Endothelial cell of umbilical vein (primary cell): ENCODE results near the gene VAV3. TPM values are rescaled to one million over a fixed set of nuclear protein-coding genes. Genes with fewer than 3 reads are reported as not detected.

ENCODE experiments used
- BruUV-seq: library from RNA; stranded (reverse); fragments of 400-500 nt; replicated peaks from 2 replicates; lab custom pipeline; 2021; lab: Mats Ljungman, UMichigan
- CTCF ChIA-PET: fragments of 300-600, 350-600 bp; sonication (Branson Sonifier 250); formaldehyde crosslinking; loops from one replicate; lab custom pipeline; 2021; ENCODE audit warnings: antibody characterized with exemption, inconsistent platforms; lab: Charles Lee
- POLR2A ChIA-PET: fragments of 300-600, 350-600 bp; sonication (Branson Sonifier 250); formaldehyde crosslinking; loops from one replicate; lab custom pipeline; 2021; ENCODE audit warnings: antibody characterized with exemption, inconsistent platforms; lab: Charles Lee
- DNase-seq: peaks from one replicate; pipeline ENCODE4 v3.0.0-alpha.2; 2011; ENCODE audit warnings: low read depth, low spot score
- FAIRE-seq: peaks from 2 replicates; lab custom pipeline; 2011; peaks lifted over from hg19 to GRCh38; lab: Jason Lieb, UNC
- H2AFZ ChIP-seq: 2 replicates; pipeline ENCODE4 v1.6.0; 2012; ENCODE audit warnings: low read depth, low read length, control low read depth, inconsistent platforms
- H3K27ac ChIP-seq: 2 replicates; pipeline ENCODE4 v1.5.1; 2011; ENCODE audit warnings: low read depth, mild to moderate bottlenecking, control low read depth, low read length, moderate library complexity; ENCODE audit not compliant: insufficient read depth
- H3K27me3 ChIP-seq, 2 experiments: 2 replicates each; pipeline versions ENCODE4 v1.6.0 to v1.6.1; 2011; ENCODE audit warnings: low read length in 2 of 2, mixed read lengths in 1 of 2; ENCODE audit not compliant: control insufficient read depth in 2 of 2, insufficient read depth in 2 of 2
- H3K36me3 ChIP-seq, 2 experiments: 2 replicates in 1 of 2; 3 replicates in 1 of 2; pipeline ENCODE4 v1.5.1; 2011; ENCODE audit warnings: low read length in 2 of 2, mild to moderate bottlenecking in 1 of 2, moderate library complexity in 1 of 2; ENCODE audit not compliant: control insufficient read depth in 2 of 2, insufficient read depth in 2 of 2; ENCODE audit errors: extremely low read depth in 1 of 2
- H3K4me1 ChIP-seq: 3 replicates; pipeline ENCODE4 v1.5.1; 2011; ENCODE audit warnings: mild to moderate bottlenecking, low read length; ENCODE audit not compliant: control insufficient read depth, insufficient read depth; ENCODE audit errors: extremely low read depth
- H3K4me2 ChIP-seq: 2 replicates; pipeline ENCODE4 v1.6.1; 2011; ENCODE audit warnings: low read length, control low read depth, mixed read lengths; ENCODE audit not compliant: insufficient read depth
- H3K4me3 ChIP-seq, 3 experiments: fragments of 200-600 bp in 1 of 3; sonication (generic), shearing (Covaris generic) in 1 of 3; replicated peaks in 1 of 3; 2 replicates each; pipeline ENCODE4 v1.5.1; 2011 to 2016; ENCODE audit warnings: control low read depth in 3 of 3, low read length in 3 of 3, mild to moderate bottlenecking in 2 of 3, inconsistent platforms in 1 of 3, low read depth in 1 of 3, moderate library complexity in 1 of 3; ENCODE audit not compliant: insufficient read depth in 1 of 3
- H3K79me2 ChIP-seq: 2 replicates; pipeline ENCODE4 v1.6.0; 2012; ENCODE audit warnings: low read length, inconsistent platforms; ENCODE audit not compliant: control insufficient read depth, insufficient read depth
- H3K9ac ChIP-seq: replicated peaks from 2 replicates; pipeline ENCODE3; 2011; ENCODE audit warnings: low read length, control low read depth; ENCODE audit not compliant: insufficient read depth; ENCODE audit errors: extremely low read depth
- H3K9me1 ChIP-seq: replicated peaks from 3 replicates; pipeline ENCODE4 v1.6.0; 2011; ENCODE audit warnings: mild to moderate bottlenecking, low read length; ENCODE audit not compliant: control insufficient read depth, insufficient read depth; ENCODE audit errors: extremely low read depth
- H3K9me3 ChIP-seq: replicated peaks from 2 replicates; pipeline ENCODE4 v1.5.1; 2012; ENCODE audit warnings: low read length, inconsistent platforms; ENCODE audit not compliant: control insufficient read depth, insufficient read depth
- H4K20me1 ChIP-seq: replicated peaks from 2 replicates; pipeline ENCODE3; 2011; ENCODE audit warnings: mild to moderate bottlenecking, low read length; ENCODE audit not compliant: control insufficient read depth, insufficient read depth; ENCODE audit errors: extremely low read depth
- EZH2 ChIP-seq: IDR thresholded peaks from 2 replicates; pipeline ENCODE4 v1.6.1; 2012; ENCODE audit warnings: borderline replicate concordance, low read depth, mild to moderate bottlenecking, moderate library complexity, low read length, inconsistent platforms; ENCODE audit not compliant: severe bottlenecking
- GATA2 ChIP-seq: IDR thresholded peaks from 2 replicates; pipeline ENCODE4 v1.7.0; 2011; ENCODE audit warnings: low read depth, mild to moderate bottlenecking, moderate library complexity, mixed read lengths, low read length; ENCODE audit not compliant: insufficient read length, insufficient read depth
- MYC ChIP-seq: IDR thresholded peaks from one replicate; pipeline ENCODE4 v1.6.1; 2011; ENCODE audit warnings: mild to moderate bottlenecking, low read depth, low read length
- POLR2A ChIP-seq: IDR thresholded peaks from 2 replicates; pipeline ENCODE4 v1.6.1; 2012; ENCODE audit warnings: low read depth, mild to moderate bottlenecking, control low read depth, low read length
- POLR2AphosphoS5 ChIP-seq: IDR thresholded peaks from 2 replicates; pipeline ENCODE4 v1.6.1; 2012; ENCODE audit warnings: low read depth, mild to moderate bottlenecking, control low read depth, low read length, moderate library complexity; ENCODE audit not compliant: insufficient read depth
- dilution Hi-C: fragments of 300-500 bp; cut with MboI; formaldehyde crosslinking; loops from one replicate; pipeline ENCODE4 v1.15.0; 2019; ENCODE audit warnings: low sequenced_read_pairs; ENCODE audit not compliant: extremely low pct_ligation_motif_present
- intact Hi-C: fragments of 100-400 bp; cut with micrococcal nuclease; formaldehyde crosslinking; loops from one replicate; pipeline ENCODE4 v1.10.0; 2022
- polyA plus RNA-seq, 4 experiments: library from polyadenylated mRNA; depleted of rRNA in 3 of 4; stranded (reverse) in 3 of 4; unstranded in 1 of 4; fragments of >200 nt; gene quantifications; 2 replicates each; pipeline versions ENCODE4 v1.2.1 to v1.2.3, GENCODE V29; 2011 to 2012; ENCODE audit warnings: missing spikeins in 1 of 4
- total RNA-seq: library from RNA; stranded (reverse); gene quantifications from 2 replicates; pipeline ENCODE4 v1.2.3, GENCODE V29; 2021
- TF ChIP-seq, protein P1 (sequence below), 2 donors: IDR thresholded peaks; 1 replicate in 1 of 2; 2 replicates in 1 of 2; pipeline ENCODE4 v1.5.1; 2011; ENCODE audit warnings: low read length in 2 of 2, mild to moderate bottlenecking in 2 of 2, moderate library complexity in 2 of 2, control low read depth in 1 of 2, inconsistent platforms in 1 of 2, low read depth in 1 of 2; ENCODE audit not compliant: insufficient read depth in 1 of 2; ENCODE audit errors: extremely low read depth in 1 of 2
- TF ChIP-seq, protein P2 (sequence below): IDR thresholded peaks from 2 replicates; pipeline ENCODE4 v1.6.1; 2011; ENCODE audit not compliant: insufficient read depth, insufficient read length

The VAV3 gene
- total and polyA plus RNA-seq, 2 donors (not counting 3 experiments of a cell fraction or from before 2014, with no cell fraction given) = 0.18 to 1.5 TPM

DNA sequence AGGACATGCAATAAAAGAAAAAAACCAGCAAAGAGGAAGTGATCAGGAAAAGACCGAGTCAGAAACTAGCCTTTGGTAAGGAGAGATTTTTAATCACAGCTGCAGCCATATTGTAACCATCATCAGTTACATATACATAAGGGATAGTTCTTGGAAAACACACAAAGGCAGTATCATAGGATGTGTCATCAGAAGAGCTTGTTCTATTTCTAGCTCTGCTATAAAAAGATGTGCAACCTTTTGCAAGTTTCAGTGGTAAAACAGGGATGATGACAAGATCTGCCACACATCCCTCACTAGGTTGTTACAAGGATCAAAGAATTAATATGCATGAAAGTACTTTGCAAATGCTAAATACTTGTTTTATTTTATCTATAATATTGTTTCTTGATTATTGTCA, 342.0 kb downstream of the VAV3 start:
- no TSS peak for BruUV-seq
- H3K27ac ChIP-seq = no peak overlapping the region

More for the DNA sequence above, 342.0 kb downstream of the VAV3 start:
- FAIRE-seq = no peak
- Histone ChIP-seq H3K79me2 (no peaks in the 10 kb centered on the region), H2AFZ (no peak overlapping the region), H3K9me3 (no peaks in the 10 kb centered on the region), H4K20me1 (no peaks in the 10 kb centered on the region), H3K4me2 (no peak overlapping the region), H3K9me1 (no peaks in the 10 kb centered on the region), H3K4me3 (no peak overlapping the region), H3K27me3 (no peaks in the 10 kb centered on the region), H3K4me1 (no peaks in the 10 kb centered on the region), H3K36me3 (no peaks in the 10 kb centered on the region), H3K9ac (no peak overlapping the region)
- intact Hi-C loops = no loop called here
- dilution Hi-C loops = no loop called here
- POLR2A ChIA-PET = no interaction called here
- DNase-seq = no peak
- CTCF ChIA-PET = no interaction called here
- no peak for TF ChIP-seq POLR2A
- TF ChIP-seq GATA2 = no peak
- TF ChIP-seq POLR2AphosphoS5 = no peak
- no peak for TF ChIP-seq EZH2
- TF ChIP-seq, protein P1, sequence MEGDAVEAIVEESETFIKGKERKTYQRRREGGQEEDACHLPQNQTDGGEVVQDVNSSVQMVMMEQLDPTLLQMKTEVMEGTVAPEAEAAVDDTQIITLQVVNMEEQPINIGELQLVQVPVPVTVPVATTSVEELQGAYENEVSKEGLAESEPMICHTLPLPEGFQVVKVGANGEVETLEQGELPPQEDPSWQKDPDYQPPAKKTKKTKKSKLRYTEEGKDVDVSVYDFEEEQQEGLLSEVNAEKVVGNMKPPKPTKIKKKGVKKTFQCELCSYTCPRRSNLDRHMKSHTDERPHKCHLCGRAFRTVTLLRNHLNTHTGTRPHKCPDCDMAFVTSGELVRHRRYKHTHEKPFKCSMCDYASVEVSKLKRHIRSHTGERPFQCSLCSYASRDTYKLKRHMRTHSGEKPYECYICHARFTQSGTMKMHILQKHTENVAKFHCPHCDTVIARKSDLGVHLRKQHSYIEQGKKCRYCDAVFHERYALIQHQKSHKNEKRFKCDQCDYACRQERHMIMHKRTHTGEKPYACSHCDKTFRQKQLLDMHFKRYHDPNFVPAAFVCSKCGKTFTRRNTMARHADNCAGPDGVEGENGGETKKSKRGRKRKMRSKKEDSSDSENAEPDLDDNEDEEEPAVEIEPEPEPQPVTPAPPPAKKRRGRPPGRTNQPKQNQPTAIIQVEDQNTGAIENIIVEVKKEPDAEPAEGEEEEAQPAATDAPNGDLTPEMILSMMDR (IDR thresholded peaks at IDR 0.05; ENCODE audit: extremely low read depth in 1 of 2, insufficient read depth in 1 of 2, low read depth in 1 of 2, low read length in 2 of 2) = no peak
- TF ChIP-seq, protein P2, sequence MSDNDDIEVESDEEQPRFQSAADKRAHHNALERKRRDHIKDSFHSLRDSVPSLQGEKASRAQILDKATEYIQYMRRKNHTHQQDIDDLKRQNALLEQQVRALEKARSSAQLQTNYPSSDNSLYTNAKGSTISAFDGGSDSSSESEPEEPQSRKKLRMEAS = no peak
- TF ChIP-seq MYC = no peak
